A673 (cell line): Measurements from ENCODE around the gene SNAPC2. TPM values are rescaled to one million over a fixed set of nuclear protein-coding genes. Genes with fewer than 3 reads are reported as not detected.

Source experiments
- BruUV-seq: library from RNA; stranded (reverse); fragments of 400-500 nt; replicated peaks from 2 replicates; lab custom pipeline; 2021; lab: Mats Ljungman, UMichigan
- CTCF ChIA-PET: fragments of 300-600 bp; sonication (Branson Sonifier 250); formaldehyde crosslinking; loops from one replicate; lab custom pipeline; 2022; ENCODE audit warnings: antibody characterized with exemption; lab: Charles Lee
- POLR2A ChIA-PET: fragments of 300-600 bp; sonication (Branson Sonifier 250); formaldehyde crosslinking; loops from one replicate; lab custom pipeline; 2022; ENCODE audit warnings: antibody characterized with exemption; ENCODE audit not compliant: low non-redundant PET; lab: Charles Lee
- DNase-seq: peaks from one replicate; pipeline ENCODE4 v3.0.0-alpha.2; 2015; ENCODE audit warnings: low spot score
- H3K27ac ChIP-seq: fragments of 200-600 bp; sonication (generic); 2 replicates; pipeline ENCODE4 v1.5.1; 2016; ENCODE audit warnings: mixed run types, low read depth, mild to moderate bottlenecking, mixed read lengths, antibody characterized with exemption, low read length; ENCODE audit not compliant: poor library complexity, severe bottlenecking
- H3K27me3 ChIP-seq: fragments of 200-600 bp; sonication (generic); replicated peaks from 2 replicates; pipeline ENCODE4 v1.6.1; 2017; ENCODE audit warnings: mixed run types, low read depth, mild to moderate bottlenecking, mixed read lengths, antibody characterized with exemption, low read length; ENCODE audit not compliant: insufficient read depth, poor library complexity
- H3K36me3 ChIP-seq: fragments of 200-600 bp; sonication (generic); 2 replicates; pipeline ENCODE4 v1.6.1; 2016; ENCODE audit warnings: mixed run types, mild to moderate bottlenecking, mixed read lengths, antibody characterized with exemption, low read length; ENCODE audit not compliant: insufficient read depth, poor library complexity, severe bottlenecking
- H3K4me1 ChIP-seq: fragments of 200-600 bp; sonication (generic); 2 replicates; pipeline ENCODE4 v1.6.1; 2017; ENCODE audit warnings: mixed run types, mild to moderate bottlenecking, mixed read lengths, antibody characterized with exemption, low read length; ENCODE audit not compliant: insufficient read depth, poor library complexity, severe bottlenecking
- H3K4me3 ChIP-seq: fragments of 200-600 bp; sonication (generic); 2 replicates; pipeline ENCODE4 v1.5.1; 2016; ENCODE audit warnings: low read depth, mixed run types, mild to moderate bottlenecking, mixed read lengths, low read length; ENCODE audit not compliant: poor library complexity, severe bottlenecking
- H3K9me3 ChIP-seq: fragments of 200-600 bp; sonication (generic); 2 replicates; pipeline ENCODE4 v1.6.1; 2016; ENCODE audit warnings: mixed run types, low read depth, mild to moderate bottlenecking, mixed read lengths, antibody characterized with exemption, low read length; ENCODE audit not compliant: poor library complexity, severe bottlenecking
- CTCF ChIP-seq: fragments of 300-800, 200-600 bp; sonication (generic); conservative IDR thresholded peaks from 2 replicates; pipeline ENCODE4 v1.5.1; 2017; ENCODE audit warnings: low read depth, mild to moderate bottlenecking, antibody characterized with exemption, low read length, moderate library complexity, mixed read lengths
- EZH2 ChIP-seq: fragments of 200-600 bp; sonication (generic); IDR thresholded peaks from 2 replicates; pipeline ENCODE4 v1.6.1; 2017; ENCODE audit warnings: borderline replicate concordance, low read depth, mild to moderate bottlenecking, mixed read lengths, antibody characterized with exemption, low read length; ENCODE audit not compliant: poor library complexity, severe bottlenecking
- intact Hi-C: fragments of 100-400 bp; cut with micrococcal nuclease; formaldehyde crosslinking; loops from one replicate; pipeline ENCODE4 v1.10.0; 2022; ENCODE audit not compliant: unreplicated experiment
- total RNA-seq: library from RNA; stranded (reverse); gene quantifications from 2 replicates; pipeline ENCODE4 v1.2.3, GENCODE V29; 2021

Gene SNAPC2
- total RNA-seq, 1 experiment from 2014 or later: 30.2 TPM

GRCh38 chr19:7872306-7873204 is 47.6 kb upstream of the SNAPC2 start:
- DNase-seq: no peak
- Histone ChIP-seq H3K4me1 (peaks cover 42% of the 10 kb centered on the region), H3K9me3 (no peaks in the 10 kb centered on the region), H3K27me3 (no peaks in the 10 kb centered on the region), H3K27ac (no peak overlapping the region), H3K4me3 (peak overlapping the region; percentile 42), H3K36me3 (no peaks in the 10 kb centered on the region)
- intact Hi-C loops: loop anchor here (5.0 kb wide), 1 partner anchor 50 kb away; the partner anchor contains the start of gene SNAPC2
- CTCF ChIA-PET: no interaction called here
- no peak for TF ChIP-seq EZH2
- BruUV-seq: no TSS peak
- POLR2A ChIA-PET: no interaction called here

- POLR2A ChIA-PET: no interaction called here
- Histone ChIP-seq H3K9me3 (no peaks in the 10 kb centered on the region), H3K4me3 (peak overlapping the region; percentile 71), H3K27ac (no peak overlapping the region), H3K27me3 (no peaks in the 10 kb centered on the region), H3K36me3 (no peaks in the 10 kb centered on the region), H3K4me1 (peaks cover 38% of the 10 kb centered on the region)
- intact Hi-C loops: loop anchor here (5.0 kb wide), 1 partner anchor 49 kb away; the partner anchor contains the start of gene SNAPC2
- no peak for DNase-seq
- BruUV-seq: no TSS peak
- CTCF ChIA-PET: no interaction called here
- TF ChIP-seq EZH2 (no peak), CTCF (no peak)
Measured at GRCh38 chr19:7873304-7874075, 46.6 kb upstream of the SNAPC2 start.

- Histone ChIP-seq H3K27ac (no peak within 1 kb of the TSS), H3K9me3 (no peaks in the 10 kb centered on the region), H3K27me3 (no peaks in the 10 kb centered on the region), H3K4me1 (peaks cover 33% of the 10 kb centered on the region), H3K4me3 (peak within 1 kb of the TSS; percentile 71), H3K36me3 (no peaks in the 10 kb centered on the region)
- peak; percentile 58 for DNase-seq
- TF ChIP-seq EZH2 (no peak), CTCF (no peak)
- intact Hi-C loops: loop anchor here (5.0 kb wide), 1 partner anchor 48 kb away; the partner anchor contains the start of gene SNAPC2
- BruUV-seq: no TSS peak
- ChIA-PET CTCF (no interaction called here), POLR2A (no interaction called here)
Measured at GRCh38 chr19:7874076-7874896, 45.9 kb upstream of the SNAPC2 start, which contains the start of gene PRR36. Gene PRR36, minus strand, starts transcription at chr19:7874390. Its CDS starts 701 bp downstream, at chr19:7873689.
